ENCODE data around the gene CHMP2A. TPM values are rescaled to one million over a fixed set of nuclear protein-coding genes. Genes with fewer than 3 reads are reported as not detected.
"Not testable (repeated sequence)": the region's sequence is repeated elsewhere in the genome, so short reads cannot be mapped to it uniquely, and the experiment has no call there.

The CHMP2A gene
- total RNA-seq, 1 donor from 2014 or later, result 134 TPM

GRCh38 chr19:58516964-58517833, 37.7 kb downstream of the CHMP2A start:
- intact Hi-C loops (cut with micrococcal nuclease), result no loop called here
- ATAC-seq, result no peak
- no peak for DNase-seq

GRCh38 chr19:58516246-58516836, 38.6 kb downstream of the CHMP2A start:
- intact Hi-C loops (cut with micrococcal nuclease), result no loop called here
- no peak for DNase-seq
- no peak for ATAC-seq

- intact Hi-C loops (cut with micrococcal nuclease), result no loop called here
- no peak for DNase-seq
- no peak for ATAC-seq
Observed at GRCh38 chr19:58515259-58515658, 39.6 kb downstream of the CHMP2A start.

- DNase-seq, result no peak
- intact Hi-C loops (cut with micrococcal nuclease), result no loop called here
- ATAC-seq, result no peak
Observed at GRCh38 chr19:58514564-58515022, 40.3 kb downstream of the CHMP2A start.

- intact Hi-C loops (cut with micrococcal nuclease), result no loop called here
- peak; percentile 96 for DNase-seq
- peak; percentile 92 for ATAC-seq
Observed at GRCh38 chr19:58513694-58514563, 41.0 kb downstream of the CHMP2A start.

GRCh38 chr19:58513213-58513693, 41.7 kb downstream of the CHMP2A start:
- DNase-seq (no peak), ATAC-seq (peak; percentile 7)
- intact Hi-C loops (cut with micrococcal nuclease), result no loop called here

GRCh38 chr19:58511353-58512208, 43.3 kb downstream of the CHMP2A start, which contains the start of gene SLC27A5:
TSS of gene SLC27A5 (minus strand) at chr19:58511992. CDS start at chr19:58511955, 37 bp downstream.
- DNase-seq (no peak), ATAC-seq (no peak)
- intact Hi-C loops (cut with micrococcal nuclease), result no loop called here

GRCh38 chr19:58510084-58510862, 44.6 kb downstream of the CHMP2A start:
- ATAC-seq (no peak), DNase-seq (no peak)
- intact Hi-C loops (cut with micrococcal nuclease), result no loop called here

GRCh38 chr19:58509731-58510083, 45.2 kb downstream of the CHMP2A start:
- ATAC-seq (no peak), DNase-seq (no peak)
- intact Hi-C loops (cut with micrococcal nuclease), result no loop called here

- ATAC-seq; intact Hi-C loops (cut with micrococcal nuclease); DNase-seq: not testable (repeated sequence)
Observed at GRCh38 chr19:58507602-58508223, 47.2 kb downstream of the CHMP2A start.

Small RNA genes lying within 50 kb of the gene (microRNA-seq; reads per million reads assigned to microRNA genes)
- gene MIR6807 (ENCODE audit: borderline number of aligned reads), result not detected

Other genes with a start within 250 kb of the CHMP2A start
- 18.4 TPM for gene ERVK3-1, start 249.7 kb downstream of the CHMP2A start, total RNA-seq
- 1.5 TPM for gene ZSCAN22, start 228.1 kb downstream of the CHMP2A start, total RNA-seq
- gene A1BG, start 201.6 kb downstream of the CHMP2A start, total RNA-seq, result 5.7 TPM
- gene ZNF497, start 192.4 kb downstream of the CHMP2A start, total RNA-seq, result 0.55 TPM
- 0.37 TPM for gene ZNF837, start 174.1 kb downstream of the CHMP2A start, total RNA-seq
- gene RPS5, start 167.8 kb downstream of the CHMP2A start, total RNA-seq, result 483 TPM
- gene RNF225, start 159.4 kb downstream of the CHMP2A start, total RNA-seq, result not detected
- 17.8 TPM for gene ZNF584, start 146.5 kb downstream of the CHMP2A start, total RNA-seq
- 5.6 TPM for gene ZNF132, start 115.0 kb downstream of the CHMP2A start, total RNA-seq
- 3.7 TPM for gene ZNF324B, start 103.5 kb downstream of the CHMP2A start, total RNA-seq
- 5.0 TPM for gene ZNF324, start 88.0 kb downstream of the CHMP2A start, total RNA-seq
- 4.6 TPM for gene ZNF446, start 78.8 kb downstream of the CHMP2A start, total RNA-seq
- gene SLC27A5, start 43.1 kb downstream of the CHMP2A start, total RNA-seq, result 4.3 TPM
- 10.4 TPM for gene ZBTB45, start 35.3 kb downstream of the CHMP2A start, total RNA-seq
- gene TRIM28, start 11.0 kb downstream of the CHMP2A start, total RNA-seq, result 152 TPM
- 144 TPM for gene UBE2M, start 3.5 kb upstream of the CHMP2A start, total RNA-seq
- 11.3 TPM for gene MZF1, start 18.2 kb upstream of the CHMP2A start, total RNA-seq

Data from left ventricle myocardium superior (tissue), 1 donor.